KBM-7 (cell line): ENCODE measurements around the gene ZNF528.

ENCODE experiments used
- DNase-seq: peaks from one replicate; pipeline ENCODE4 v3.0.0-alpha.2; 2015
- in situ Hi-C: fragments of 300-500 bp; cut with MboI; formaldehyde crosslinking; loops from 2 replicates; pipeline ENCODE4 v1.14.3; 2020; ENCODE audit warnings: low sequenced_read_pairs, low pct_unique_long_range_greater_than_20kb, mixed read lengths

ZNF528 gene

GRCh38 chr19:52397310-52398080 lies at the start of gene ZNF528:
Gene ZNF528 (plus strand): TSS chr19:52397849. CDS start chr19:52402014, 4,165 bp downstream.
- in situ Hi-C loops: no loop called here
- DNase-seq: no peak

- in situ Hi-C loops: no loop called here
- no peak for DNase-seq
Observed at GRCh38 chr19:52351512-52351911, 46.1 kb upstream of the ZNF528 start.

GRCh38 chr19:52366414-52366824 lies 31.2 kb upstream of the ZNF528 start:
- DNase-seq: no peak
- in situ Hi-C loops: no loop called here

GRCh38 chr19:52369559-52370340 lies 27.9 kb upstream of the ZNF528 start, which contains the start of gene ZNF880:
Gene ZNF880 (plus strand): TSS chr19:52369923. CDS start chr19:52369966, 43 bp downstream.
- in situ Hi-C loops: no loop called here
- DNase-seq: no peak

GRCh38 chr19:52370341-52370710 lies 27.3 kb upstream of the ZNF528 start:
- in situ Hi-C loops: no loop called here
- no peak for DNase-seq

- DNase-seq: peak; percentile 5
- in situ Hi-C loops: no loop called here
Observed at GRCh38 chr19:52391135-52391534, 6.5 kb upstream of the ZNF528 start.

GRCh38 chr19:52398081-52398441 lies 412 bp downstream of the ZNF528 start:
- in situ Hi-C loops: no loop called here
- DNase-seq: no peak

GRCh38 chr19:52410276-52410675 lies 12.6 kb downstream of the ZNF528 start:
- in situ Hi-C loops: no loop called here
- DNase-seq: no peak

- DNase-seq: no peak
- in situ Hi-C loops: no loop called here
Observed at GRCh38 chr19:52415711-52416110, 18.1 kb downstream of the ZNF528 start.

- DNase-seq: no peak
- in situ Hi-C loops: no loop called here
Observed at GRCh38 chr19:52428937-52429336, 31.3 kb downstream of the ZNF528 start, which contains the start of gene ZNF534. Gene ZNF534 (plus strand): TSS chr19:52429148. CDS start chr19:52431475, 2,327 bp downstream.

GRCh38 chr19:52442179-52442578 lies 44.5 kb downstream of the ZNF528 start:
- no peak for DNase-seq
- in situ Hi-C loops: no loop called here

GRCh38 chr19:52444506-52444905 lies 46.9 kb downstream of the ZNF528 start:
- DNase-seq: no peak
- in situ Hi-C loops: no loop called here

GRCh38 chr19:52451241-52451640 lies 53.6 kb downstream of the ZNF528 start:
- DNase-seq: no peak
- in situ Hi-C loops: no loop called here

- in situ Hi-C loops: no loop called here
- DNase-seq: no peak
Observed at GRCh38 chr19:52453324-52454094, 55.9 kb downstream of the ZNF528 start, which contains the start of gene ZNF578. Gene ZNF578 (plus strand): TSS chr19:52453553. CDS start chr19:52501846, 48,293 bp downstream.

GRCh38 chr19:52464798-52465470 lies 67.3 kb downstream of the ZNF528 start:
- in situ Hi-C loops: no loop called here

More at GRCh38 chr19:52464798-52465470, 67.3 kb downstream of the ZNF528 start:
- no peak for DNase-seq
